OCI-LY1 (cell line): Measurements from ENCODE around the gene ABLIM3.

Experiments
- H2AFZ ChIP-seq: fragments of 200-600 bp; sonication (generic), shearing (Covaris generic); 2 replicates; pipeline ENCODE4 v1.6.0; 2014; ENCODE audit warnings: antibody characterized with exemption, mild to moderate bottlenecking, low read length
- H3F3A ChIP-seq: fragments of 200-600 bp; sonication (generic), shearing (Covaris generic); 2 replicates; pipeline ENCODE4 v1.6.0; 2014; ENCODE audit warnings: mild to moderate bottlenecking, antibody characterized with exemption, low read length, moderate library complexity; ENCODE audit not compliant: insufficient read depth
- H3K27ac ChIP-seq: fragments of 200-600 bp; sonication (generic); 2 replicates; pipeline ENCODE4 v1.5.1; 2014; ENCODE audit warnings: low read length, mixed run types, mild to moderate bottlenecking, low read depth; ENCODE audit not compliant: poor library complexity, severe bottlenecking
- H3K27me3 ChIP-seq: fragments of 200-600 bp; sonication (generic); 2 replicates; pipeline ENCODE4 v1.6.0; 2014; ENCODE audit warnings: antibody characterized with exemption, mild to moderate bottlenecking, low read length, moderate library complexity; ENCODE audit not compliant: insufficient read depth
- H3K36me3 ChIP-seq: fragments of 200-600 bp; sonication (generic); 2 replicates; pipeline ENCODE4 v1.6.1; 2014; ENCODE audit warnings: mild to moderate bottlenecking, antibody characterized with exemption, low read length, moderate library complexity, mixed read lengths; ENCODE audit not compliant: insufficient read depth
- H3K4me1 ChIP-seq: fragments of 200-600 bp; sonication (generic); 2 replicates; pipeline ENCODE4 v1.5.1; 2014; ENCODE audit warnings: mild to moderate bottlenecking, low read length, moderate library complexity; ENCODE audit not compliant: insufficient read depth, severe bottlenecking
- H3K4me2 ChIP-seq: fragments of 200-600 bp; sonication (generic), shearing (Covaris generic); 2 replicates; pipeline ENCODE4 v1.6.1; 2014; ENCODE audit warnings: low read length
- H3K4me3 ChIP-seq: fragments of 200-600 bp; sonication (generic); 2 replicates; pipeline ENCODE4 v1.5.1; 2014; ENCODE audit warnings: low read length, low read depth, mild to moderate bottlenecking, mixed read lengths; ENCODE audit not compliant: poor library complexity, severe bottlenecking
- H3K79me2 ChIP-seq: fragments of 200-600 bp; shearing (Covaris generic); 2 replicates; pipeline ENCODE4 v1.6.1; 2016; ENCODE audit warnings: mixed run types, low read length, mixed read lengths; ENCODE audit not compliant: insufficient read depth
- H3K9ac ChIP-seq: fragments of 200-600 bp; sonication (generic), shearing (Covaris generic); 2 replicates; pipeline ENCODE4 v1.6.1; 2014; ENCODE audit warnings: mild to moderate bottlenecking, low read length, mixed read lengths
- H3K9me2 ChIP-seq: fragments of 200-600 bp; sonication (generic), shearing (Covaris generic); 2 replicates; pipeline ENCODE4 v1.6.1; 2014; ENCODE audit warnings: low read depth, mild to moderate bottlenecking, low read length, mixed read lengths
- H3K9me3 ChIP-seq: fragments of 200-600 bp; shearing (Covaris generic); 2 replicates; pipeline ENCODE4 v1.6.1; 2014; ENCODE audit warnings: low read length, mixed read lengths
- H4K20me1 ChIP-seq: fragments of 200-600 bp; sonication (generic), shearing (Covaris generic); 2 replicates; pipeline ENCODE4 v1.6.0; 2016; ENCODE audit warnings: mild to moderate bottlenecking, low read length; ENCODE audit not compliant: insufficient read depth
- EZH2 ChIP-seq: fragments of 200-600 bp; sonication (generic), shearing (Covaris generic); IDR thresholded peaks from 2 replicates; pipeline ENCODE4 v1.8.0; 2017; ENCODE audit warnings: borderline replicate concordance, mixed run types, mild to moderate bottlenecking, antibody characterized with exemption, low read length, moderate library complexity, mixed read lengths
- TF ChIP-seq, protein P1 (sequence below): fragments of 200-600 bp; sonication (generic), shearing (Covaris generic); IDR thresholded peaks from 2 replicates; pipeline ENCODE4 v1.5.1; 2017; ENCODE audit warnings: mild to moderate bottlenecking, antibody characterized with exemption, low read length, moderate library complexity, mixed read lengths

Gene ABLIM3

DNA sequence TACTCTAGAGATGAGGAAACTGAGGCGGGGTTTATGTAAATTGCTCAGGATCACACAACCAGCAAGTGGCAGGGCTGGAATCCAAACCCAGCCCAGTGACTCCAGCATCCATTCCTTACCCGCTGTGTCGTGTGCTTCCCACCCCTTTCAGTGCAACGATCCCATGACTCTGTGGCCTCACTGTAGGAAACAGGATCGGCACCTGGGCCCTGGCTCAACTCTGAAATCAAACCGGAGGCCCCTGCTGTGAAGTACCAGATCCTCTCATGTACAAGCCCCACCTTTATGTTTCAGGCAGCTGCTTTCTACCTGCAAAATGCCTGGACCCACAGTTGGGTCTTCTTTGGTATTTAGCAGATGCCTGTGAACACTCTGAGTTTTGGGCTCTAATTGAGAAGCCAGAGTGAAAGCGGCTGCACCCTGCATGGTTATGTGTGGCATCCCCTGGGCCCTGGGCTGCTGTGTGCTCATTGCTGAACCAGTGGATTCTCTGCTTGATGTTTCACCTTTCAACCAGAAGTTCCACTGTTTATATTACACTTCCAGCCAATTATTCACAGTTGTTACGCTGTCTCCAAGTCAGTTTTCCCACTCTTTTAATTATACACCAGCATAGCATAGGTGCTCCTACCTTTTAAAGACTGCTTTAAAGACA is 36.7 kb downstream of the ABLIM3 start:
- H2AFZ ChIP-seq = no peak overlapping the region
- no peaks in the 10 kb centered on the region for H3K79me2 ChIP-seq
- H3K4me1 ChIP-seq = no peaks in the 10 kb centered on the region
- H4K20me1 ChIP-seq = no peaks in the 10 kb centered on the region
- TF ChIP-seq, protein P1, sequence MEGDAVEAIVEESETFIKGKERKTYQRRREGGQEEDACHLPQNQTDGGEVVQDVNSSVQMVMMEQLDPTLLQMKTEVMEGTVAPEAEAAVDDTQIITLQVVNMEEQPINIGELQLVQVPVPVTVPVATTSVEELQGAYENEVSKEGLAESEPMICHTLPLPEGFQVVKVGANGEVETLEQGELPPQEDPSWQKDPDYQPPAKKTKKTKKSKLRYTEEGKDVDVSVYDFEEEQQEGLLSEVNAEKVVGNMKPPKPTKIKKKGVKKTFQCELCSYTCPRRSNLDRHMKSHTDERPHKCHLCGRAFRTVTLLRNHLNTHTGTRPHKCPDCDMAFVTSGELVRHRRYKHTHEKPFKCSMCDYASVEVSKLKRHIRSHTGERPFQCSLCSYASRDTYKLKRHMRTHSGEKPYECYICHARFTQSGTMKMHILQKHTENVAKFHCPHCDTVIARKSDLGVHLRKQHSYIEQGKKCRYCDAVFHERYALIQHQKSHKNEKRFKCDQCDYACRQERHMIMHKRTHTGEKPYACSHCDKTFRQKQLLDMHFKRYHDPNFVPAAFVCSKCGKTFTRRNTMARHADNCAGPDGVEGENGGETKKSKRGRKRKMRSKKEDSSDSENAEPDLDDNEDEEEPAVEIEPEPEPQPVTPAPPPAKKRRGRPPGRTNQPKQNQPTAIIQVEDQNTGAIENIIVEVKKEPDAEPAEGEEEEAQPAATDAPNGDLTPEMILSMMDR = no peak
- no peak for TF ChIP-seq EZH2
- H3K9me2 ChIP-seq = no peaks in the 10 kb centered on the region
- H3K27ac ChIP-seq = no peak overlapping the region
- no peak overlapping the region for H3K9ac ChIP-seq
- H3K27me3 ChIP-seq = no peaks in the 10 kb centered on the region
- no peaks in the 10 kb centered on the region for H3F3A ChIP-seq
- H3K4me3 ChIP-seq = no peak overlapping the region
- H3K9me3 ChIP-seq = no peaks in the 10 kb centered on the region
- H3K36me3 ChIP-seq = no peaks in the 10 kb centered on the region
- no peak overlapping the region for H3K4me2 ChIP-seq

DNA sequence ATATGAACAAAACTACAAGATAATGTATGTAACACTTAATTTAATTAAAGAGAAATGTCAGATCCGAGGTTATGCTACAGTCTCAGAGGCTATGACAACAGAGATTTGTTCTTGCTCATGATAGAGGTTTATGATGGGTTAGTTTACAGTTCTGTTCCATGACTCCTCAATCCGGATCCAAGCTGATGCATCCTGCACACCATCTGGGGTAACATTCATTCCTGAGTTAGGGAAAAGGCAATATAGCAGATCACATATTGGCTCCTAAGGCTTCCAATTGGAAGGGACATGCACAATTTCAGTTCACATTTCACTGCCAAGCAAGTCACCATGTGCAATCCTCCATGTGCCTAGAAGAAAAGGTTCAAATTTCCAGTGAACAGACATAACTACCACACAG is 40.4 kb downstream of the ABLIM3 start:
- H3K27me3 ChIP-seq = no peaks in the 10 kb centered on the region
- no peak overlapping the region for H3K4me2 ChIP-seq
- H3K9me2 ChIP-seq = no peaks in the 10 kb centered on the region
- H3K9ac ChIP-seq = no peak overlapping the region
- H3K79me2 ChIP-seq = no peaks in the 10 kb centered on the region
- no peaks in the 10 kb centered on the region for H4K20me1 ChIP-seq
- H3F3A ChIP-seq = no peaks in the 10 kb centered on the region
- no peaks in the 10 kb centered on the region for H3K9me3 ChIP-seq
- H2AFZ ChIP-seq = no peak overlapping the region
- H3K36me3 ChIP-seq = no peaks in the 10 kb centered on the region
- no peaks in the 10 kb centered on the region for H3K4me1 ChIP-seq
- H3K27ac ChIP-seq = no peak overlapping the region
- H3K4me3 ChIP-seq = no peak overlapping the region
- TF ChIP-seq, protein P1 = no peak
- TF ChIP-seq EZH2 = no peak

DNA sequence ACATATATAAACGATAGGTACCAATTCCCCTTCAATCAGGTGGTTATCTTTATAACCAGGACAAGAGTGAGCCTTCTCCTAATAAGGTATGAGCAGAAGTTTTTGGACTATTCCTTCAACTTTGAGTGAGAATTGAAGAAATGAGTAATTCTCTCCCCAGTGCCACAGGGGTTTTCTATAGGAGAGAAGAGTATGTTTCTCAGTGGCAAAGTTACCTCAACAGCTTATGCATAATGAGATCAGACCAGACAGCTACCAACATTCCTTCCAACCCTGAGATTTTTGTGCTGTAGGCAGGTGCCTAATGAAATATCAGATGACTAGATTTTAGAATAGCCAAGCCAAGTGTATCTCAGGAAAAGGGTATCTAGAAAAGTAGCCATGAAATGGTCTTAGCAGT is 40.9 kb downstream of the ABLIM3 start:
- no peaks in the 10 kb centered on the region for H3K79me2 ChIP-seq
- TF ChIP-seq, protein P1 = no peak
- no peak for TF ChIP-seq EZH2
- H3K4me2 ChIP-seq = no peak overlapping the region
- no peaks in the 10 kb centered on the region for H3F3A ChIP-seq
- H3K9me2 ChIP-seq = no peaks in the 10 kb centered on the region
- H3K36me3 ChIP-seq = no peaks in the 10 kb centered on the region
- H3K4me3 ChIP-seq = no peak overlapping the region
- H3K4me1 ChIP-seq = no peaks in the 10 kb centered on the region
- no peak overlapping the region for H3K27ac ChIP-seq
- no peaks in the 10 kb centered on the region for H3K9me3 ChIP-seq
- H4K20me1 ChIP-seq = no peaks in the 10 kb centered on the region
- no peak overlapping the region for H3K9ac ChIP-seq
- H2AFZ ChIP-seq = no peak overlapping the region
- no peaks in the 10 kb centered on the region for H3K27me3 ChIP-seq
